Muscle of leg (tissue), 11 donors: ENCODE results near the gene KIAA0825. TPM values are rescaled to one million over a fixed set of nuclear protein-coding genes. Genes with fewer than 3 reads are reported as not detected.

Experiments
- DNase-seq: peaks from one replicate; pipeline ENCODE4 v3.0.0; 2013
- H3K27ac ChIP-seq: one replicate; pipeline ENCODE4 v1.5.1; 2013; ENCODE audit warnings: mild to moderate bottlenecking, low read length, control low read depth
- H3K27me3 ChIP-seq: one replicate; pipeline ENCODE4 v1.6.1; 2013; ENCODE audit warnings: low read length; ENCODE audit not compliant: control insufficient read depth, insufficient read depth
- H3K36me3 ChIP-seq: one replicate; pipeline ENCODE4 v1.6.1; 2013; ENCODE audit warnings: low read length; ENCODE audit not compliant: control insufficient read depth, insufficient read depth
- H3K4me1 ChIP-seq: one replicate; pipeline ENCODE4 v1.6.1; 2013; ENCODE audit warnings: low read length; ENCODE audit not compliant: control insufficient read depth, insufficient read depth
- H3K4me3 ChIP-seq: one replicate; pipeline ENCODE4 v1.5.1; 2013; ENCODE audit warnings: low read length, control low read depth
- H3K9me3 ChIP-seq: replicated peaks from 2 replicates; pipeline ENCODE4 v1.6.1; 2013; ENCODE audit warnings: low read depth, low read length; ENCODE audit not compliant: control insufficient read depth
- WGBS: methylation state at CpG from one replicate; pipeline ENCODE4 v1.1.5; 2013; ENCODE audit warnings: missing lambda C conversion rate; ENCODE audit not compliant: insufficient coverage; 5-methylcytosine and 5-hydroxymethylcytosine counted together
- polyA plus RNA-seq, 8 donors: library from polyadenylated mRNA; unstranded; fragments of 120-200 nt; gene quantifications; one replicate each; pipeline versions ENCODE4 v1.2.1 to v1.2.3, GENCODE V29; 2013; ENCODE audit warnings: inconsistent platforms in 1 of 8, low replicate concordance in 1 of 8; ENCODE audit not compliant: insufficient read length in 8 of 8, insufficient read depth in 1 of 8
- total RNA-seq: library from RNA; stranded (reverse); fragments of 120-200 nt; gene quantifications from one replicate; pipeline ENCODE4 v1.2.4, GENCODE V29; 2013

KIAA0825 gene
- total and polyA plus RNA-seq, 9 donors = 1.6 to 5.6 (median 2.2) TPM

- WGBS = 92% methylated on average over 4 of the region's 7 CpGs
- H3K27me3 ChIP-seq = no peaks in the 10 kb centered on the region
- no peaks in the 10 kb centered on the region for H3K36me3 ChIP-seq
- H3K27ac ChIP-seq = no peak overlapping the region
- no peak for DNase-seq
- H3K4me3 ChIP-seq = no peak overlapping the region
- H3K9me3 ChIP-seq = peaks cover 11% of the 10 kb centered on the region
- peaks cover 3% of the 10 kb centered on the region for H3K4me1 ChIP-seq
Observed at GRCh38 chr5:94544875-94545547, 73.4 kb downstream of the KIAA0825 start.

DNA sequence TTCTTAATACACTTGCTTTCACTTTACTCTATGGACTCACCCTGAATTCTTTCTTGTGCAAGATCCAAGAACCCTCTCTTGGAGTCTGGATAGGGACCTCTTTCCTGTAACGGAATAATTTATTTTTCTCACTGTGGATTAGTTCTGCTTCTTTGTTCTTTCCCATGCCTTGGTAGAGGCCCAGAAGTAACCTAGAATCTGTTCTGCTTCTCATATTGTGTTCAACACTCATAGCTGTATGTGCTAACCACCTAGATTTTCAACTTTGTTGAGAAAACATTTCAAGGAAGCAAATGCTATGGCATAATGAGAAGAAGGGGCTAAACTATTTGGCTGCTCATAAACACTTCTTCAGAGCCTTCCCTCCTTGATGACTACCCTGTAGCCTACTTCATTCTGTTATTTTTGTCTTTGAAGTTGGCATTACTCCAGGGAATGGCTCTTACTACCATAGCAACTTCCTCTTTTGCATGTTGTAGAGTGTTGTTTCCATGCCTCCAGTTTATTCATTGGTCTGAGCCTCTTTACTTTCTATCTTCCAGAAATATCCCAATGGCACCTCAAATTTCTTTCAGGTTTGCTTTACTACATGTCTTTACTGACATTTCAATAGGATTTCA, 74.3 kb downstream of the KIAA0825 start:
- Histone ChIP-seq H3K27me3 (no peaks in the 10 kb centered on the region), H3K4me3 (no peak overlapping the region), H3K4me1 (peaks cover 3% of the 10 kb centered on the region), H3K27ac (no peak overlapping the region), H3K9me3 (peaks cover 18% of the 10 kb centered on the region), H3K36me3 (no peaks in the 10 kb centered on the region)
- DNase-seq = peak; percentile 62
- no CpG with 5 or more reads among the region's 1 CpG for WGBS

DNA sequence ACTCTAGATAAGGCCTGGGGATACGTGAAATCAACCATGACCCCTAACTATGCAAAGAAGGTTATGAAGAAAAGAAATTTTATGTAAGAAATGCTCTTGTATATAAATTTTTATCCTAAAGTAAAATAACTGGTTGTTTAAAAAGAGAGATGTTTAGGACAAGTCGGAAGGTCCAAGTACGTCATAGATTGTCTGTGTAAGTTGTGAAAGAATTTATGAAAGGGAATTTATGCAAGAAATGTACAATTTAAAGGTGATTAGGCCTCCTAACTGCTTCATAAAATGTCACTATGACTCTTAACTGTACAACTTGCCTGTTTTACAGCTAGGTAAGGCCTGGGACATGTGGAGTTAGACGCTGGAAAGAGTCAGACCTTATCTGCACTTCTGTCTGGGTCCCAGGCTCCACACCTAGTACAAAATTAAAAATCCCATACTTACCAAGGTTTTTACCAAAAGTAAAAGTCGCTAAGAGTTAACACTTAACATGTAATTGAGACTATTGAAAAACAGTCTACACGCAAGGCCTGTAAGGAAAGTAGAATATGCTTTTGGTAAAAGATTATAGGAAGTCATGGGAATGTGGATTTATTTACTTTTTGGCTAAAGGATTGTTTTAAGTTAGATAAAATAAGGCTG, 77.4 kb downstream of the KIAA0825 start:
- H3K27me3 ChIP-seq = no peaks in the 10 kb centered on the region
- DNase-seq = no peak
- no peaks in the 10 kb centered on the region for H3K36me3 ChIP-seq
- H3K9me3 ChIP-seq = peaks cover 18% of the 10 kb centered on the region
- no CpG with 5 or more reads among the region's 6 CpGs for WGBS
- no peak overlapping the region for H3K27ac ChIP-seq
- no peak overlapping the region for H3K4me3 ChIP-seq
- H3K4me1 ChIP-seq = peaks cover 3% of the 10 kb centered on the region

DNA sequence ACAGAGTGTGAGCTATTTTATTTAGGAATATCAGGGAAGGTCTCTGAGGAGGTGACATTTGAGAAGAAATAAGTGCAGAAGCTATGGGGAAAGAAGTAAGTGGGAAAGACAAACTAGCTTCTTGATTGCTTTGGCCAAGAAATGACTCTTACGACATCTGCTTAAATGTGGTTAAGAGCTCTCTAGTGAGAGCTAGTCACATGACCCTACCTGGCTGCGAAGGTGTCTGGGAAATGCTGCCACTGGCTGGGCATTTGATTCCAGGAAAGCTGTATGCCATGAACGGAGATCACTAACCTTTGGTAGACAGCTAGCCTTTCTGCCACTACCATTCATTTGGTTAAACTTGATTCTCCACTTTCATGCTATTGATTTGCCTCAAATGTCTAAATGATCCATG, 80.1 kb downstream of the KIAA0825 start:
- DNase-seq = no peak
- H3K27me3 ChIP-seq = no peaks in the 10 kb centered on the region
- H3K27ac ChIP-seq = no peak overlapping the region
- peaks cover 18% of the 10 kb centered on the region for H3K9me3 ChIP-seq
- no peaks in the 10 kb centered on the region for H3K36me3 ChIP-seq
- H3K4me3 ChIP-seq = no peak overlapping the region
- WGBS = 84% methylated on average over 2 of the region's 3 CpGs
- H3K4me1 ChIP-seq = no peaks in the 10 kb centered on the region

DNA sequence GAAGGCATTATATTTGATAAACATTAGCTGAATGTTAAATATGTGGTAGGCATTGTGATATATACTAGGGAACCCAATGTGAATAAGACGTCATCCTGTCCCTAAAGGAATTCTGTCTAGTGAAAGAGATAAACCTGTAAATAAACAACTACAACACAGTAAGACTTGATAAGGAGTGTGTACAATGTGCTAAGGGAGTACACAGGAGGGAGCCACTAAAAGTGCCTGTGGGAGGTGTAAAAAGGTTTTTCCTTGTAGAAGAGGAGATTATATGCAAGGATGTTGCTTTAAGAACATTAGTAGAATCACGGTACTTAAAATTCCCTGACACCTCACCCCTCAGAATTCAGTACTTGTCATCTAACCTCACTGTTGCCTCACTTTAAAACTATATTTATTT, 91.7 kb downstream of the KIAA0825 start:
- Histone ChIP-seq H3K27me3 (no peaks in the 10 kb centered on the region), H3K4me3 (no peak overlapping the region), H3K4me1 (no peaks in the 10 kb centered on the region), H3K9me3 (no peaks in the 10 kb centered on the region), H3K36me3 (no peaks in the 10 kb centered on the region), H3K27ac (no peak overlapping the region)
- WGBS = no CpG with 5 or more reads among the region's 2 CpGs
- no peak for DNase-seq

DNA sequence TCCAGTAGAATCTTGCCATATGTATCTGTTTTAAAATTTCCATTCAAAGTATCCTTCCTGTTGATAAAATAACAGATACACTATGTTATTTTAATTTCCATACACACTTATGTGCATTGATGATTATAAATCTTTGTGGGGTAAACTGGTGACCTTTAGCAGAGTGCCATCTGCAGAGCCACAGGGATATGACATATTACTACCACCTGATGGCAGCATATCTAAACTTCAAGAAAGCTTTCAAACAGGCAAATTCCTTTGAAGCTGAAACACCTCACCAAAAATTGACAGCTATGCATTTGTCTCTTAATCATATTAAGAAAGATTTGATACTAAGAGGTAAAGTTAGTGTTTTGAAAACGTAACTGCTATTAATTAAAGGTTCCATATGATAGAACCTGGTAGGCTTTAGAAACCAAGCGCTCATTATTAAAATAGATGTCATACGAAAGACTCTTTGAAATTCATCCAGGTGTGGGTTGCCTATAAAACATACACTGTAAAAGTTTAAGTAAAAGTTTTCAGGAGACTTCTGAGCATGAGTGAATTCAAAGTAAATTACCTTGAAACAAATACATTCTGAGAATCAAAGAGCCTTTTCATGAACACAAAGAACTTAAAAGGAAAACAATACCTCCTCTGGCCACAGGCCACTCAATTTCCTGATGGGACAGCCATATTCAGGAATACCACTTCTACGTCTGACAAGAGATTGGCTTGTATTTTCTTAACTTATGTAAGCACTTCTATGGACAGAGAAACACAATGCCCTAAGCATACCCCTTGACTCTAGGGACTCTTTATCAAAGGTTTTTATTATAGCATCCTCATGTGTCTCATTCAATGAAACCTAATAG, 93.3 kb downstream of the KIAA0825 start:
- WGBS = no CpG with 5 or more reads among the region's 4 CpGs
- Histone ChIP-seq H3K27me3 (no peaks in the 10 kb centered on the region), H3K27ac (no peak overlapping the region), H3K4me3 (no peak overlapping the region), H3K9me3 (no peaks in the 10 kb centered on the region), H3K36me3 (no peaks in the 10 kb centered on the region), H3K4me1 (no peaks in the 10 kb centered on the region)
- peak; percentile 16 for DNase-seq

DNA sequence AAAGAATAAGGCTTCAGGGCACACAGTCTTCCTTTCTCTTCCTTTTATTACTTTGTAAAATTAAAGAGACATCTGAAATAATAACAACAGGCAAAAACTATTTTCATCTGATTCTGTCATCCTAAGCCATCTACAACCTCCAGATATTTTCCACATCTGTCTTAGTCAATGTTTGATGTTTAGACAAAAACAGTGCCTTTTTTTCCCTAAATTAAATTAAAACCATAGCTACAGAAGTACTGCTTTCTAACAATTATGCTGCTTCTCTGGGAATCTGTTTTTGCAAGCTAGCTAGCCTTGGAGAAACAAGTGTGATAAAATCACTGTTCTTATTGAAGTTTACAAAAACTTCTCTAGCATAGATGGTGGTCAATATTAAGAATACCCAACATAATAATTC, 95.4 kb downstream of the KIAA0825 start:
- H3K4me1 ChIP-seq = no peaks in the 10 kb centered on the region
- no peak overlapping the region for H3K4me3 ChIP-seq
- H3K27ac ChIP-seq = no peak overlapping the region
- DNase-seq = no peak
- H3K9me3 ChIP-seq = no peaks in the 10 kb centered on the region
- H3K27me3 ChIP-seq = no peaks in the 10 kb centered on the region
- no peaks in the 10 kb centered on the region for H3K36me3 ChIP-seq

- Histone ChIP-seq H3K4me1 (no peaks in the 10 kb centered on the region), H3K27me3 (no peaks in the 10 kb centered on the region), H3K36me3 (no peaks in the 10 kb centered on the region), H3K4me3 (no peak overlapping the region), H3K27ac (no peak overlapping the region), H3K9me3 (no peaks in the 10 kb centered on the region)
- no CpG with 5 or more reads among the region's 1 CpG for WGBS
- DNase-seq = peak; percentile 55
Observed at GRCh38 chr5:94522117-94522516, 96.3 kb downstream of the KIAA0825 start.

DNA sequence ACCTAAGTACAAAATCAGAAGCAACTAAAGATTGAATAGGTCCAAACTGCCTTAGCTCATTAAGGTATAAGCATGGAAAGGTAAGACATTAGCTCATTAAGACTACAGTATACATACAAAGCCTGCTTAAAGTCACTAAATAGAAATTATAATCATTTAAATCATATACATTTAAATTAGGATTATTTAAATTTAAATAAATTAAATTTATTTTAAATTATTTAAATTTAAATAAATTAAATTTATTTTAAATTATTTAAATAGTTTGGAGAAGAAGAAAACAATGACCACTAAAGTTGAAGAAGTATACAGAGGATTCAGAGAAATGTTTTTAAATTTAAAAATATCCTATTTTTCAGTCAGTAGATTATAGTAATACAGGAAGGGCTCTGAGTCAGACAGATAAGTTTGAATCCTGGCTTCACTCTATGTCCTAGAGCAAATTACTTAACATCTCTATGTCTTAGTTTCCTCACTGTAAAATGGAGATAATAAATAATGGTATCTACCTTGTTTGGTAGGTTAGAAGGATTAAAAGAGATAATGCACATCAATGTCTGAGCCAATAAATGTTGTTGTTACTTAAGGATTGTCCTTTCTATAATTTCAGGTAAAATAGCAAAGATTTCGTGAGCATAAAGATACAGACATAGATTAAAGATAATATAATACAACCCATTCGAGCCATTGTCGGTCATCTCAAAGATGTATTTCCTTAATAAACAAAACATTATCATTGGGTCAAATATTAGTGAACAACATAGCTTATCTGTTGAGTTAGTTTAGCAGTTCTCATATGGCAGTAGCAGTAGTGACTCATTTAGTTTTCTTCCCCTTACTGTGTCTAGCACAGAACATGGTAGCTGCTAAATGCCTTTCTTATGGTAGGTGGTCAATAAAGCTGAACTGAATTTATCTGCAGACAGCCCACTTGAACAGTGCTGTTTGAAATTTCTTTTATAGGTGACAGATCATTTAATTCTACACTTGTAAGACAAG, 100.6 kb downstream of the KIAA0825 start:
- WGBS = no CpG with 5 or more reads among the region's 3 CpGs
- Histone ChIP-seq H3K27ac (no peak overlapping the region), H3K36me3 (no peaks in the 10 kb centered on the region), H3K27me3 (no peaks in the 10 kb centered on the region), H3K9me3 (no peaks in the 10 kb centered on the region), H3K4me3 (no peak overlapping the region), H3K4me1 (no peaks in the 10 kb centered on the region)
- DNase-seq = no peak
